AG08396 (cell line): ENCODE measurements around the gene MGLL.
A peak's percentile ranks its signal among the peaks of the same experiment; 100 is the strongest.

Experiments
- DNase-seq: peaks from one replicate; pipeline ENCODE4 v3.0.0; 2012; ENCODE audit warnings: low spot score, mixed read lengths

The MGLL gene

DNA sequence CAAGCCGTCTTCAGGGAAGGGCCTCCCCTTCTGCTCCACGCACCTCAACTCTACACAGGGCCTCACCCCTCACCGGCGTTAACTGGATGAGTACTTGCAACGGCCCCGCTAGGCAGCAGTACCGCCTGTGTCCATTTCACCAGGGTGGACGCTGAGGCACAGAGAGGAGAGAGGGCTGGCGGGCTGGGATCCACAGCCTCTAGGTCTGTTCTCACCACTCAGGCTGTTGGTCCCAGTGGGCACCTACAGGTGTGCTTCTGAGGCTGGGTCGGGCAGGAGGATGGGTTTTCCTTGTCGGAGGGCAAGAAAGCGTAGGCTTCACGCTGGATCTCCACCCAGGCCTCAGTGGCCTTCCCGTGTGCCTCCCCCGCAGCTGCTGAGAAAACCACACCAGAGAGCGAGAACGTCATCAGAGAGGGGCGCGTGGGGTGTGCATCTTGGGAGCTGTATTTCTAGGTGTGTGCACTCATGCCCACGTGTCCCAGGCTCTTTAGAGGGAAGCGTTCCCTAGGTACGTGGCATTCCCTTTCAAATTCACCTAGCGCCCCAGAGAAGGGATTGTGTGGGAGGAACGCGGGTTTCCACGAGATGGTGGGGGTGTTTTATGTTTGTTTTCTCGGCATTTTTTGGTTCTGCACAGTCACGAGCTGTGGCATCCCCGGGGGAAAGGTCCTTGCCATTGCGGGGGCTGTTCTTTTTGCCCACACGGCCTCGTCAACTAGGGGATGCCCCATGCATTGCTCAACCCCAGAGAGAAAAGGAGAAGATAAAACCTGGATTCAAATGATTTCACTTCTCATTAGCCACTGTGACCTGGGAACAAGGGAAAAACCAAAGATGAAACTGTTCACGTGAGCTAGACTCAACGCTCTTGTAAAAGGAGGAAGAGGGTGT, 67.7 kb downstream of the MGLL start:
- no peak for DNase-seq

DNA sequence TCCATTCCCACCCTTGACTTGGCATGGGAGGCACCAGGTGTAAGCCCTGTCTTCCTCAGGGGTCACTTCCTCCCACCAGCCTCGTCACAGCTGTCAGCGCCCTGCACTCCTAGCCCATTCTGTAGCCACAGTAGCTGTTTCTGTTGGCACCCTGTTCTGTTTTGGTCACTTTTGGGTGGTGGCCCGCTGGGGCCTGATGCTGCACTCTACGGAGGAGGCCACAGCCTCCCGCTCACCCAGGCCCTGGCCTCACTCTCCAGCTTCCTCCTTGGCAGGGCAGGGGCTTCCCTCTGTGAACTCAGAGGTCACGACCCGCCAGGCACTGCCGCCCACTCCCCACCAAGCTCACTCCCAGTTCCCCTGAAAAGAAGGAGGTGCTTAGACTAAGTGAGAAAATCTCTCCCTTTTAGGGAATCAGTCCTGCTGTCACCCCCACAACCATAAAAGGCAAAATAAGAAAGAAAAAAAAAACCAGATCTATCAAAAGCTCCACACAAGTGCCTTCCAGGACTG, 68.4 kb downstream of the MGLL start:
- DNase-seq: no peak

DNA sequence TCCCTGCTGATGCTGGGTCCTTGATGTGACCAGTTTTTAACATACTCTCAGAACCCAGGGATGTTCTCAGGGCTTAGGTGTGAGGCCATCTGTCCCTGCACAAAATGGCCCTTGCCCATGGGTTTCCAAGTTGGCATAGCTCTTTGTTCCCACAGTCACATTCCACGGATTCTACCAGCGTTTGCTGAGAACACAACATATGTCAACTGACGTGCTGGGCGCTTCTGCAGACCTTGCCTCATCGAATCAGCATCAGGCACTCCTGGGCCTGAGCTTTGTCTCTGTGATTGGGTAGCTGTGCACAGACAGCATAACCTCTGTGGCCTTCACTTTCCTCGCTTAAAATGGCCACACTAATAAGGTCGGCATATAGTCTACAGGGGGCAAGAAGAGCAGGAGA, 69.0 kb downstream of the MGLL start:
- no peak for DNase-seq

DNA sequence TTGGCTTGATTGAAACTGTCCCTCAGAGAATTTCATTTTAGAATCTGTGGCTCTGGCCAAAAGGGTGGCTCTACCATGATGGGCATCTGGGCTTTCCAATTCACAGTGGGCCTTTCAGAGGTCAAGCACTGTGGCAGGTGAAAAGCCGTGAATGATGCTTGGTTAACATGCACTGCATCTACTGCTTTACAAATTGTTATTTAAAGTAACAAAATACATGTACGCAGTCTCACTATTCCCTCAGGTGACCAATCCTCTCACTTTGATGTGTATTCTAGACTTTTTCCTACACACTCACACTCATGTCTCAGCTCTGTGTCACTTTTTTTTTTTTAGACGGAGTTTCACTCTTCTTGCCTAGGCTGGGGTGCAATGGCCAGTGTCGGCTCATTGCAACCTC, 70.5 kb downstream of the MGLL start:
- no peak for DNase-seq

DNA sequence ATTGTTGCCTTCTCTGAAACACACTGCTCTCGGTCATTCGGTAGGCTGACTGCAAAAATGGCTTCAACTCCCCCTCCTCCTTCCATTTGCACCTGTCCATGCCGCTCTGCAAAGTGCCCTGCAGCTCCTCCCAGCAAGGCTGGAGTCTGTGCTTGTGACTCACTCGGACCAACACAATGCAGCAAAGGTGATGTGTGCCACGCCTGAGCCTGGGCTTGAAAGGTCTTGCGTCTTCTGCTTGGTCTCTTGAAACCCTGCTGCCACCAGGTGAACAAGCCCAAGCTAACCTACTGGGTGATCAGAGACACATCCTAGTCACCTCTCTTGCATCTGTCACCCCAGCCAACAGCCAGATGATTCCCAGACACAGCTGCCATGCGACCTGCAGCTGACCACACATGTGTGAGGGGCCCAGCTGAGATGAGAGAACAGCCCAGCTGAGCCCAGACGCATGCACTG, 71.1 kb downstream of the MGLL start:
- DNase-seq: no peak

GRCh38 chr3:127750226-127751031, 71.9 kb downstream of the MGLL start:
- DNase-seq: peak; percentile 57

DNA sequence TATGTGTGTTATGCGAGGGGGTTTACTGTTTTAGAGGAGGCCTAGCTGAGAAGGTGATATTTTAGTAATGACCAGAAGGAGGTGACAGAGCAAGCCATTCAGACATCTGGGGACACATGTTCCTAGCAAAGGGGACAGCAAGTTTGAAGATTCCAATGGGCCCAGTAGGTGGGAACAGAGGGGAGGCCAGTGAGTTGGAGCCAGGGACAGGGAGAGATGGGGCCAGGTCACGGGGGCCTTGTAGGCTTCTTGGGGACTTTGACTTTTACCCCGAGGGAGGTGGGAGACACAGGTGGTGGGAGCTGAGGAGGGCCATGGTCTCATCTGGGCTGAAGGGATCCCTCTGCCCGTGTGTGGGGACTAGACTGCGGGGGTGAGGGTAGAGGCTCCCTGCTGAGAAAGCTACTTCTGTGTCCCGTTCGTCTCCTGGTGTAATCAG, 72.5 kb downstream of the MGLL start:
- no peak for DNase-seq

DNA sequence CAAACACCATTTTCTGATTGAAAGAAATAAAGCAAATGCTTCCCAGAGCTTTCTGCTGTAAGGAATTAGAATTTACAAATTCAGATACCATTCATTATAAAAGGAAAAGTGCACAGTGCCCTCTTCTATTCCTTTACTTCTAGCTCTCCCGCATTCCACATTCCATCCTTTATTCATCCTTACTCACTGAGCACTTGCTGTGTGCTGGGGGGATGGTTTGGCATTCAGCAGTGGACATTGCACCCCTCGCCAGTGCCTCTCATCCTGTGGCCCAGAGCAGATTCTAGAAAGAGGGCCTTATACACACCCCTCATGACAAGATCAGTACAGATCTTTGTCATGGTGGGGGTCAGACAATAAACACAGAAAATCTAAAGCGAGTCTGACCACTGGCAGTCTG, 73.0 kb downstream of the MGLL start:
- DNase-seq: no peak

- peak; percentile 38 for DNase-seq
These were observed 73.5 kb downstream of the MGLL start for GRCh38 chr3:127748754-127749327.

- peak; percentile 83 for DNase-seq
These were observed 74.4 kb downstream of the MGLL start for GRCh38 chr3:127747751-127748521.

- DNase-seq: no peak
These were observed 75.2 kb downstream of the MGLL start for GRCh38 chr3:127747066-127747465.

GRCh38 chr3:127746400-127747057, 75.8 kb downstream of the MGLL start:
- DNase-seq: no peak

GRCh38 chr3:127745656-127746399, 76.5 kb downstream of the MGLL start:
- DNase-seq: no peak

GRCh38 chr3:127744875-127745274, 77.4 kb downstream of the MGLL start:
- DNase-seq: no peak

GRCh38 chr3:127744253-127744815, 78.0 kb downstream of the MGLL start:
- DNase-seq: no peak

GRCh38 chr3:127743351-127744252, 78.7 kb downstream of the MGLL start:
- DNase-seq: no peak

DNA sequence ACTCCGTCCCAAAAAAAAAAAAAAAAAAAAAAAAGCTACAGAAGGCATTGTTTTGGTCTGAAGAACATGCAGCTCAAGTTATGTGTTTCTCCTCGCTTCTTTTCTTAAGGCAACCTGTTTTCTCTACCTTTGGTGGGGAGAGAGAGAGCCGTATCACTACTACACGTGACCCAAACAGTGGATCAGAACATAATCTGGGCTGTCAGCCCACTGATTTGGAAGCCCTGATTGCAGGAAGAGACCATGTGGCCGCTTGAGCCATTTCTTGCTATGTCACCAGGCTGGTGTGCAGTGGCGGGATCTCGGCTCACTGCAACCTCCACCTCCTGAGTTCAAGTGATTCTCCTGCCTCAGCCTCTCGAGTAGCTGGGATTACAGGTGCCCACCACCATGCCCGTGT, 79.7 kb downstream of the MGLL start:
- no peak for DNase-seq

DNA sequence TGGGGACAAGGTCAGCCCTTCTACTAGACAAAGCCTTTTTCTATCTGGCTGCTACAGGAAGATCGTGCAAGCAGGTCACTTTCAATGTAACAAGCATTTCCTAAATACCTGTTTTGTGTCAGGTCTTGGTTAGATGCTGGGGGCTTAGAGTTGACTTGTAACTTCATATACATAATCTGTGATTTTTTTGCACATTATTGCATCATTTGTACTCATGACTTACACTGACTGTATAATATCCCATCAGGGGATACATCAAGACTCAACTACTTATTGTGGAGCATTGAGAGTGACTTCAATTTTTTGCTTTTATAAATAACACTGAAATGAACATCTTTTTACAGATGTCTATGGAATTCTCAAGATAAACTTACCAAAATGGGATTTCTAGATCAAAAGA, 80.6 kb downstream of the MGLL start:
- DNase-seq: no peak

DNA sequence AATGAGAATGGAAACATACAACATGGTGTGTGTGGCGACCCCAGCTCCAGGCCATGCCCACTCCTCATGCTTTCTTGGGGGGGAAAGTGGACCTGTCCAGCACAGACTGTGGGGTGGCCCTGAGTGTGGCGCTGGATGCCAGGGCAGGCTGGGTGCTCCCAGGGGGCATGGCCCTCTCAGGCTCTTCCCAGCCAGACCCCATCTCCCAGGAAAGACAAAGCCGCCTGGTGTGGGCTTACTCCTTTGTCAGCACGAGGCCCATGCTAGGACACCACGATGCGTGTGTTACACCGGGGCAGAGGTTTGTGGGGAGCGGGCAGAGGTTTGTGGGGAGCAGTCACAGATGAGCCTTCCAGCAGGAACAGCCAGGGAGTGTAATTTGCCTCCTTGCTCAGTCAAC, 81.1 kb downstream of the MGLL start:
- no peak for DNase-seq
